Retinal pigment epithelial cell (primary cell): ENCODE measurements around the gene UTP11.

ENCODE experiments used
- DNase-seq: peaks from one replicate; pipeline ENCODE4 v3.0.0-alpha.2; 2010; ENCODE audit warnings: low read depth
- H3K4me3 ChIP-seq: 2 replicates; pipeline ENCODE4 v1.5.1; 2011; ENCODE audit warnings: mild to moderate bottlenecking, low read length, control low read depth, moderate library complexity
- CTCF ChIP-seq: conservative IDR thresholded peaks from 2 replicates; pipeline ENCODE4 v1.5.1; 2011; ENCODE audit warnings: low read depth, low read length, control low read depth, inconsistent platforms

The UTP11 gene

DNA sequence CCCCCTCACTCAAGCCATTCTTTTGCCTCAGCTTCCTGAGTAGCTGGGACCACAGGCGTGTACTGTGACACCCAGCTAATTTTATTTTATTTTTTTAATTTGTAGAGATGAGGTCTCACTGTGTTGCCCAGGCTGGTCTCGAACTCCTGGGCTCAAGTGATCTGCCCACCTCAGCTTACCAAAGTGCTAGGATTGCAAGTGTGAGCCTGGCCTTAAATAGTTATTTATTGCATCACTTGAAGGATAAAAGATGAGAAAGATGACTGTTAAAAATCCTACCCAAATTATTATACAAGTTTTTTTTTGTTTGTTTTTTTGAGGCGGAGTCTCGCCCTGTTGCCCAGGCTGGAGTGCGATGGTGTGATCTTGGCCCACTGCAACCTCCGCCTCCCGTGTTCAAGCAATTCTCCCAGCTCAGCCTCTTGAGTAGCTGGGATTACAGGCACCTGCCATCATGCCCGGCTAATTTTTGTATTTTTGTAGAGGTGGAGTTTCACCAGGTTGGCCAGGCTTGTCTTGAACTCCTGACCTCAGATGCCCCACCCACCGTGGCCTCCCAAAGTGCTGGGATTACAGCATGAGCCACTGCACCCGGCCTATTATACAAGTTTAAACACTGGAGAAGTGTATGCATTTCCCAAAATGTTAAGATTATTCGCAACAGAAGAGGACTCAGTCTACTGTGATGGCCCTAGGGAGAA lies 2.3 kb downstream of the UTP11 start:
- DNase-seq = no peak
- TF ChIP-seq CTCF = no peak
- H3K4me3 ChIP-seq = no peak overlapping the region

- TF ChIP-seq CTCF = no peak
- DNase-seq = no peak
- H3K4me3 ChIP-seq = no peak overlapping the region
Observed at GRCh38 chr1:38015978-38016725, 3.6 kb downstream of the UTP11 start.

DNA sequence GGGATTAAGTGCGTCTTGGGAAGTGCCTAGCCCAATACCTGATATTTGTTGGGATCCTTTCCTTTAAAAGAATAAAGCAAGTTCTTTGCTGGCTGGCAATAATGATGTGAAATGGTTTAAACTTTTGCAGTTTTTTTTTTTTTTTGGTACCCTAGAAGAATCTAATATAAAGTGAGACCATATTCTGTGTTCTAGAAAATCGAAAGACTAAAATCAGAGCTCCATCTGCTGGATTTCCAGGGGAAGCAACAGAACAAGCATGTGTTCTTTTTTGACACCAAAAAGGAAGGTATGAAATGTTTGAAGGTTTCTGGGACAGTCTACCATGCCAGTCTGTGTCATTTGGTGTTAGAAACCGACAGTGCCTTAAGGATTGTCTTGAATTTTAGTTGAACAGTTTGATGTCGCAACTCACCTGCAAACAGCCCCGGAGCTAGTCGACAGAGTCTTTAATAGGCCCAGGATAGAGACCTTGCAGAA lies 6.4 kb downstream of the UTP11 start:
- no peak overlapping the region for H3K4me3 ChIP-seq
- DNase-seq = no peak
- peak; percentile 74 for TF ChIP-seq CTCF

DNA sequence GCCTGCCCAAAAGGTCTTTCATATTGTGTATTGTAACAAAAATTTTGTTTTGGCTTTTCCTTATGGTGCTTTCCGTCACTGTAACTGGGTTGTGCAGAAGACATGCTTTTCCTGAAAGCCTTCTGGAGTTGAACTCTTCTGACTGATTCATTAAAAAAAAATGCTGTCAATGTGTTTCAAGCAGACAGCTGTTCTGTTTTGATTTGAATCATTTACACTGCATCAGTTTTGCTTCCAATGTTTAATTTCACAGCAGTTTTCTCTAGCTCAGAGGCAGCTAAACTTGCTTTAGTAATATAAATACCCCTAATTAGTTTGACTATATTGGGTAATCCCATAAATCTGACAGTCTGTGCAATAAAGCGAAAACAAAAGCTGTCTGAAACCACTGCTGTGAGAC lies 7.9 kb downstream of the UTP11 start:
- no peak for DNase-seq
- no peak overlapping the region for H3K4me3 ChIP-seq
- TF ChIP-seq CTCF = no peak

GRCh38 chr1:38021969-38022368 lies 9.4 kb downstream of the UTP11 start:
- no peak for TF ChIP-seq CTCF

DNA sequence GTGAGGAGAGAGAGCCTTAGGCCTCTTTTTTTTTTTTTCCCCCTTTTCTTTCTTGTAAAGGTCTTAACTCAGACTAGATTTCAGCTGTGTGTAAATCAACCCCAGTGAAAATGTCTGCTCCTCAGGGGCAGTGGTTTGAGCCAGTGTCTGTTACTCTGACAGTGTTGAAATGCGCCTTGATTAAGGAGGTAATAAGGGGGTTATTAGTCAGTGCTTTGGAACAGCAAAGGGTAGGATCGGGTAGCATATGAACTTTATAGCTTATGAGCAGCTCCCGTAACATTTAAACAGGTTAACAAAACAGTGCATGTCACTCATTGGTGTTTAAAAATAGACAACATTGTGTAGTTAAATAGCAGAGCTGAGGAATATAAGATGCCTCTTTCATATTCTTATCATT lies 10.3 kb downstream of the UTP11 start:
- H3K4me3 ChIP-seq = no peak overlapping the region
- no peak for TF ChIP-seq CTCF
- no peak for DNase-seq

More at GRCh38 chr1:38021969-38022368, 9.4 kb downstream of the UTP11 start:
- no peak overlapping the region for H3K4me3 ChIP-seq
- DNase-seq = no peak

- TF ChIP-seq CTCF = no peak
- no peak overlapping the region for H3K4me3 ChIP-seq
- no peak for DNase-seq
Observed at GRCh38 chr1:38025233-38025632, 12.7 kb downstream of the UTP11 start.
